Endothelial cell of umbilical vein (primary cell): ENCODE data around the gene BABAM2.

Experiments used
- EZH2 ChIP-seq: IDR thresholded peaks from 2 replicates; pipeline ENCODE4 v1.6.1; 2012; ENCODE audit warnings: borderline replicate concordance, low read depth, mild to moderate bottlenecking, moderate library complexity, low read length, inconsistent platforms; ENCODE audit not compliant: severe bottlenecking
- FOS ChIP-seq: IDR thresholded peaks from 2 replicates; pipeline ENCODE4 v1.6.1; 2011; ENCODE audit warnings: mild to moderate bottlenecking, low read length, moderate library complexity, borderline replicate concordance; ENCODE audit not compliant: insufficient read depth
- GATA2 ChIP-seq: IDR thresholded peaks from 2 replicates; pipeline ENCODE4 v1.7.0; 2011; ENCODE audit warnings: low read depth, mild to moderate bottlenecking, moderate library complexity, mixed read lengths, low read length; ENCODE audit not compliant: insufficient read length, insufficient read depth
- MYC ChIP-seq: IDR thresholded peaks from one replicate; pipeline ENCODE4 v1.6.1; 2011; ENCODE audit warnings: mild to moderate bottlenecking, low read depth, low read length
- POLR2A ChIP-seq: IDR thresholded peaks from 2 replicates; pipeline ENCODE4 v1.6.1; 2012; ENCODE audit warnings: low read depth, mild to moderate bottlenecking, control low read depth, low read length
- POLR2AphosphoS5 ChIP-seq: IDR thresholded peaks from 2 replicates; pipeline ENCODE4 v1.6.1; 2012; ENCODE audit warnings: low read depth, mild to moderate bottlenecking, control low read depth, low read length, moderate library complexity; ENCODE audit not compliant: insufficient read depth
- TF ChIP-seq, protein P1 (sequence below), 2 donors: IDR thresholded peaks; 1 replicate in 1 of 2; 2 replicates in 1 of 2; pipeline ENCODE4 v1.5.1; 2011; ENCODE audit warnings: low read length in 2 of 2, mild to moderate bottlenecking in 2 of 2, moderate library complexity in 2 of 2, control low read depth in 1 of 2, inconsistent platforms in 1 of 2, low read depth in 1 of 2; ENCODE audit not compliant: insufficient read depth in 1 of 2; ENCODE audit errors: extremely low read depth in 1 of 2
- TF ChIP-seq, protein P2 (sequence below): IDR thresholded peaks from 2 replicates; pipeline ENCODE4 v1.6.1; 2011; ENCODE audit not compliant: insufficient read depth, insufficient read length

DNA sequence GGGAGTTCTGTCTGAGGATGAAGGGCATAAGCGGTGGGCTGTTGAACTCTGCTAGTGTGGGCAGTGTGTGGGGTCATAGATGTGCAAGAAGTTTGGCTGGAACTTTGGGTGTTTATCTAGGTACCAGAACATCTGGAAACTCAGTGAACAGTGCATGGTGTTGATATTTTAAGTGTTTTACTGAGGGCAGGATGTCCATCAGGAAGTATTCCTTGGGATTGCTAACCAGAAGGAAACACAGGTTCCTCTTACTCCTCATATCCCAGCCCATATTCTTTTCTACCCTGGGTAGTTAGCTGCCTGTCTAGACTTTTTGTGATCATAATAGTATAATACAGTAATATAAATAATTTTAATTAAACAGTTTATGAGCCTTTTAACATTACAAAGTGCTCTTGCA is 15.5 kb downstream of the BABAM2 start:
- TF ChIP-seq, protein P1, sequence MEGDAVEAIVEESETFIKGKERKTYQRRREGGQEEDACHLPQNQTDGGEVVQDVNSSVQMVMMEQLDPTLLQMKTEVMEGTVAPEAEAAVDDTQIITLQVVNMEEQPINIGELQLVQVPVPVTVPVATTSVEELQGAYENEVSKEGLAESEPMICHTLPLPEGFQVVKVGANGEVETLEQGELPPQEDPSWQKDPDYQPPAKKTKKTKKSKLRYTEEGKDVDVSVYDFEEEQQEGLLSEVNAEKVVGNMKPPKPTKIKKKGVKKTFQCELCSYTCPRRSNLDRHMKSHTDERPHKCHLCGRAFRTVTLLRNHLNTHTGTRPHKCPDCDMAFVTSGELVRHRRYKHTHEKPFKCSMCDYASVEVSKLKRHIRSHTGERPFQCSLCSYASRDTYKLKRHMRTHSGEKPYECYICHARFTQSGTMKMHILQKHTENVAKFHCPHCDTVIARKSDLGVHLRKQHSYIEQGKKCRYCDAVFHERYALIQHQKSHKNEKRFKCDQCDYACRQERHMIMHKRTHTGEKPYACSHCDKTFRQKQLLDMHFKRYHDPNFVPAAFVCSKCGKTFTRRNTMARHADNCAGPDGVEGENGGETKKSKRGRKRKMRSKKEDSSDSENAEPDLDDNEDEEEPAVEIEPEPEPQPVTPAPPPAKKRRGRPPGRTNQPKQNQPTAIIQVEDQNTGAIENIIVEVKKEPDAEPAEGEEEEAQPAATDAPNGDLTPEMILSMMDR (IDR thresholded peaks at IDR 0.05; ENCODE audit: extremely low read depth in 1 of 2, insufficient read depth in 1 of 2, low read depth in 1 of 2, low read length in 2 of 2) = no peak
- TF ChIP-seq POLR2AphosphoS5 = no peak
- no peak for TF ChIP-seq EZH2
- TF ChIP-seq POLR2A = no peak
- TF ChIP-seq FOS = no peak
- TF ChIP-seq, protein P2, sequence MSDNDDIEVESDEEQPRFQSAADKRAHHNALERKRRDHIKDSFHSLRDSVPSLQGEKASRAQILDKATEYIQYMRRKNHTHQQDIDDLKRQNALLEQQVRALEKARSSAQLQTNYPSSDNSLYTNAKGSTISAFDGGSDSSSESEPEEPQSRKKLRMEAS = no peak
- TF ChIP-seq GATA2 = no peak
- TF ChIP-seq MYC = no peak
